GM12873 (cell line): ENCODE results near the gene ISOC2.
"Not testable (repeated sequence)": the region's sequence is repeated elsewhere in the genome, so short reads cannot be mapped to it uniquely, and the experiment has no call there.

Experiments
- TF ChIP-seq, protein P1 (sequence below): IDR thresholded peaks from 2 replicates; pipeline ENCODE4 v1.5.1; 2012; ENCODE audit warnings: low read depth, mild to moderate bottlenecking, moderate library complexity, low read length, control low read depth; ENCODE audit not compliant: insufficient read depth; ENCODE audit errors: missing control alignments

ISOC2 gene

GRCh38 chr19:55408533-55408872, 52.9 kb downstream of the ISOC2 start:
- TF ChIP-seq, protein P1, sequence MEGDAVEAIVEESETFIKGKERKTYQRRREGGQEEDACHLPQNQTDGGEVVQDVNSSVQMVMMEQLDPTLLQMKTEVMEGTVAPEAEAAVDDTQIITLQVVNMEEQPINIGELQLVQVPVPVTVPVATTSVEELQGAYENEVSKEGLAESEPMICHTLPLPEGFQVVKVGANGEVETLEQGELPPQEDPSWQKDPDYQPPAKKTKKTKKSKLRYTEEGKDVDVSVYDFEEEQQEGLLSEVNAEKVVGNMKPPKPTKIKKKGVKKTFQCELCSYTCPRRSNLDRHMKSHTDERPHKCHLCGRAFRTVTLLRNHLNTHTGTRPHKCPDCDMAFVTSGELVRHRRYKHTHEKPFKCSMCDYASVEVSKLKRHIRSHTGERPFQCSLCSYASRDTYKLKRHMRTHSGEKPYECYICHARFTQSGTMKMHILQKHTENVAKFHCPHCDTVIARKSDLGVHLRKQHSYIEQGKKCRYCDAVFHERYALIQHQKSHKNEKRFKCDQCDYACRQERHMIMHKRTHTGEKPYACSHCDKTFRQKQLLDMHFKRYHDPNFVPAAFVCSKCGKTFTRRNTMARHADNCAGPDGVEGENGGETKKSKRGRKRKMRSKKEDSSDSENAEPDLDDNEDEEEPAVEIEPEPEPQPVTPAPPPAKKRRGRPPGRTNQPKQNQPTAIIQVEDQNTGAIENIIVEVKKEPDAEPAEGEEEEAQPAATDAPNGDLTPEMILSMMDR, result no peak

DNA sequence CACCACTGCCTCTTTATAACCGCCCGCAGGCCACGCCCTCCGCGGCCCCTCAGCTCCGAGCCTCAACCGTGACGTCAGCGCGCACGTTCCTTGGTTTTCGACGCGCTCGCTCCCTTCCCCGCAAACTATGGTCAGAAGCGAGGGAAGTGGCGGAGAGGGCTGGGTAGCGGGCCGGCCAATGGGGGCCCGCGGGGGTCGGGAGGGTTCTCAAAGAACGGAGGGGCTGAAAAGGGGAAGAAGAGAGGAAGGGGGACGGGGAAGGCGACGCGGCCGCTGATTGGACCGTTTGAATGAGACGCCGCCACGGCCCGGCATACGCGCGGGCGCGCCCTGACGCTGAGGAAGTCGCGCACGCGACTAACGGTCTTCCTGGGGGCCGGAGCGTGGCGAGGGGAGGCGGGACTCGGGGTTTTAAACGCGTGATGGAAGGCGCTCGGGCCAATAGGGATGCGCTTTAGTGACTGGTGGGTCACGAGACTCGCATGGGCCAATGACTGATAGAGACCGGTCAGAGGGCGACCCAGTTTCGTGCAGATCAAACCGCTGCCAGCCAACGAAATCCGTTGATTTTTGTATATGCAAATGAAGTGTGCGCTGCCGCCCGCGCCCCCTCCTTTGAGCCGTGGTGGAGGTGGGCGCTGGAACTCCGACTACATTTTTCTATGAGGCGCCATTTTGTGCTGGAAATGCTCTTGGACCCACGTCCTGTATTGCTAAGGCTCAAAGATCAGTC, 53.5 kb downstream of the ISOC2 start:
- TF ChIP-seq, protein P1, result no peak

DNA sequence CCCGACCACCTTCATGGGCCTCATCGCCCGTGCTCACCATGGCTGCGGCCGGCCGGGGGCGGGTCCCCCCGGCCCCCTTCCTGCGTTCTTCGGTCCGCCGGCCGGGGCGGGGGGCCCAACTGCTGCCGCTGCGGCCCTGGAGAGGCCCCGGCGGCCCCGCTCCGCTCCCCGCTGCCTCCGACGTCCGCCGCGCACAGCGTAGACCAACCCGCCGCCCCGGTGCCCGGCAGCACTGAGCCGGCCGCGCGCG, 54.0 kb downstream of the ISOC2 start, which contains the start of gene UBE2S:
Gene UBE2S (minus strand): TSS at position 239 of the 250 bp plus-strand sequence. CDS start 199 bp downstream, at position 40.
- TF ChIP-seq, protein P1, result not testable (repeated sequence)

GRCh38 chr19:55406826-55407549, 54.5 kb downstream of the ISOC2 start:
- TF ChIP-seq, protein P1, result no peak

- TF ChIP-seq, protein P1, result no peak
These were observed 55.2 kb downstream of the ISOC2 start for GRCh38 chr19:55406091-55406825.

DNA sequence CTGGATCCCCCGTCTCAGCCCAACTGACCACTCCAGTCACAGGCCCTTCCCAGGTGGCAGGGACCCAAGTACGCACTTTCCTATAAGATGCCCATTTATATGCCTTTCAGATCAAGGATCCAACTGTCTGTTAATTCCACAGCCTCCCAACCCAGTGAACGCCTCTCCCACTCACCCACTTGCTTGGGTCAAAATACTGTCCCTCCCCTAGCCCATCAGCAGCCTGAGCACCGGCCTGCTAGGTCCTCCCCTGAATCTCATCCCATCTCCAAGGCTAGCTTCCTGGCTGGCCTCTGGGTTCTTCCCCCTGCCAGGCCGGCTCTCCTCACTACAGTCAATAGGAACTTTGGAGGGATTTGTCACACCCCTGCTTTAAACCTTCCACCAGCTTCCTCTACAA, 55.8 kb downstream of the ISOC2 start:
- TF ChIP-seq, protein P1, result no peak
